ENCODE results near the gene MINDY4B. TPM values are rescaled to one million over a fixed set of nuclear protein-coding genes. Genes with fewer than 3 reads are reported as not detected.
"Not testable (repeated sequence)": the region's sequence is repeated elsewhere in the genome, so short reads cannot be mapped to it uniquely, and the experiment has no call there.

The MINDY4B gene
- total and polyA plus RNA-seq, 2 of the 13 experiments (the other 11 are each of a cell fraction or from before 2014, with no cell fraction given): not detected

GRCh38 chr3:150861851-150862250 lies 43.4 kb downstream of the MINDY4B start:
- Histone ChIP-seq H3K36me3 (replicated peaks in 1 of 2; ENCODE audit: control insufficient read depth in 1 of 2, insufficient read depth in 2 of 2, low read length in 2 of 2) (no peaks in the 10 kb centered on the region), H3K27ac (ENCODE audit: extremely low read length, insufficient read depth, low read length) (no peak overlapping the region), H2AFZ (ENCODE audit: low read length) (no peak overlapping the region), H3K27me3 (ENCODE audit: control insufficient read depth in 1 of 2, insufficient read depth in 2 of 2, low read length in 2 of 2) (peaks cover 0 to 5% of the 10 kb centered on the region in 2 experiments; a peak in 1 of 5 replicates), H3K4me1 (ENCODE audit: insufficient read depth, low read length) (no peaks in the 10 kb centered on the region), H3K4me2 (ENCODE audit: low read depth, low read length) (no peak overlapping the region), H3K9me3 (ENCODE audit: low read length) (no peaks in the 10 kb centered on the region), H3K4me3 (replicated peaks in 1 of 3; ENCODE audit: insufficient read depth in 1 of 3, low read depth in 2 of 3, low read length in 3 of 3) (no peak overlapping the region), H3K9ac (ENCODE audit: insufficient read depth, low read depth, low read length) (no peak overlapping the region), H3K79me2 (ENCODE audit: insufficient read depth, low read length) (no peaks in the 10 kb centered on the region), H4K20me1 (ENCODE audit: insufficient read depth, low read length) (no peaks in the 10 kb centered on the region)
- CTCF ChIA-PET (ENCODE audit: low intra/inter-chr PET ratio, low total read pairs): no interaction called here
- no peak for ATAC-seq
- DNase-seq (ENCODE audit: low spot score): no peak
- intact Hi-C loops (cut with micrococcal nuclease; ENCODE audit: unreplicated experiment) (no loop called here), in situ Hi-C loops (cut with HindIII; ENCODE audit: extremely low pct_ligation_motif_present, low pct_unique_long_range_greater_than_20kb) (loop anchor here (10.0 kb wide), 2 partner anchors 137 to 337 kb away; no protein-coding TSS in a partner anchor)
- no TSS peak for BruUV-seq (replicated peaks)
- 23% methylated on average over 2 of the region's 2 CpGs for WGBS (ENCODE audit: low lambda C conversion rate)
- POLR2A ChIA-PET: no interaction called here
- no peak for TF ChIP-seq STAT5B (CRISPR knock-in tag; IDR thresholded peaks at IDR 0.05)
- TF ChIP-seq ZNF766 (CRISPR knock-in tag; IDR thresholded peaks at IDR 0.05; ENCODE audit: borderline replicate concordance): no peak
- TF ChIP-seq RBAK (CRISPR knock-in tag; IDR thresholded peaks at IDR 0.05): no peak
- no peak for TF ChIP-seq CHCHD3 (CRISPR knock-in tag; IDR thresholded peaks at IDR 0.05)
- TF ChIP-seq ZNF550 (CRISPR knock-in tag; IDR thresholded peaks at IDR 0.05; ENCODE audit: borderline replicate concordance): no peak
- no peak for TF ChIP-seq BRF2 (CRISPR knock-in tag; IDR thresholded peaks at IDR 0.05)
- TF ChIP-seq HOXA9 (CRISPR knock-in tag; IDR thresholded peaks at IDR 0.05; ENCODE audit: borderline replicate concordance): no peak
- no peak for TF ChIP-seq TRIM24 (CRISPR knock-in tag; IDR thresholded peaks at IDR 0.05)
- no peak for FAIRE-seq

- H3K27ac ChIP-seq (ENCODE audit: extremely low read length, insufficient read depth, low read length); H2AFZ ChIP-seq (ENCODE audit: low read length); ATAC-seq; H3K9ac ChIP-seq (ENCODE audit: insufficient read depth, low read depth, low read length); DNase-seq (ENCODE audit: low spot score); H3K36me3 ChIP-seq (replicated peaks in 1 of 2; ENCODE audit: control insufficient read depth in 1 of 2, insufficient read depth in 2 of 2, low read length in 2 of 2); intact Hi-C loops (cut with micrococcal nuclease; ENCODE audit: unreplicated experiment); in situ Hi-C loops (cut with HindIII; ENCODE audit: extremely low pct_ligation_motif_present, low pct_unique_long_range_greater_than_20kb); H4K20me1 ChIP-seq (ENCODE audit: insufficient read depth, low read length); H3K4me1 ChIP-seq (ENCODE audit: insufficient read depth, low read length); H3K79me2 ChIP-seq (ENCODE audit: insufficient read depth, low read length); CTCF ChIA-PET (ENCODE audit: low intra/inter-chr PET ratio, low total read pairs); BruUV-seq (replicated peaks); FAIRE-seq; POLR2A ChIA-PET; H3K27me3 ChIP-seq (ENCODE audit: control insufficient read depth in 1 of 2, insufficient read depth in 2 of 2, low read length in 2 of 2); H3K9me3 ChIP-seq (ENCODE audit: low read length); H3K4me3 ChIP-seq (replicated peaks in 1 of 3; ENCODE audit: insufficient read depth in 1 of 3, low read depth in 2 of 3, low read length in 3 of 3); H3K4me2 ChIP-seq (ENCODE audit: low read depth, low read length): not testable (repeated sequence)
- WGBS (ENCODE audit: low lambda C conversion rate): 100% methylated on average over 1 of the region's 8 CpGs
Observed at GRCh38 chr3:150857936-150858335, 47.3 kb downstream of the MINDY4B start.
